Activated T-helper 1 cell treated with Interleukin-2 at 50 U/mL for 16 hours (primary cell): ENCODE measurements around the gene TMEM72.
"Not testable (repeated sequence)": the region's sequence is repeated elsewhere in the genome, so short reads cannot be mapped to it uniquely, and the experiment has no call there.

Source experiments
- DNase-seq: peaks from one replicate; pipeline ENCODE4 v3.0.0-alpha.2; 2020; ENCODE audit warnings: low read depth

TMEM72 gene

GRCh38 chr10:44911081-44911540 lies at the start of gene TMEM72:
TMEM72 (plus strand) TSS chr10:44911337; CDS start chr10:44911513, 176 bp downstream.
- DNase-seq = no peak

DNA sequence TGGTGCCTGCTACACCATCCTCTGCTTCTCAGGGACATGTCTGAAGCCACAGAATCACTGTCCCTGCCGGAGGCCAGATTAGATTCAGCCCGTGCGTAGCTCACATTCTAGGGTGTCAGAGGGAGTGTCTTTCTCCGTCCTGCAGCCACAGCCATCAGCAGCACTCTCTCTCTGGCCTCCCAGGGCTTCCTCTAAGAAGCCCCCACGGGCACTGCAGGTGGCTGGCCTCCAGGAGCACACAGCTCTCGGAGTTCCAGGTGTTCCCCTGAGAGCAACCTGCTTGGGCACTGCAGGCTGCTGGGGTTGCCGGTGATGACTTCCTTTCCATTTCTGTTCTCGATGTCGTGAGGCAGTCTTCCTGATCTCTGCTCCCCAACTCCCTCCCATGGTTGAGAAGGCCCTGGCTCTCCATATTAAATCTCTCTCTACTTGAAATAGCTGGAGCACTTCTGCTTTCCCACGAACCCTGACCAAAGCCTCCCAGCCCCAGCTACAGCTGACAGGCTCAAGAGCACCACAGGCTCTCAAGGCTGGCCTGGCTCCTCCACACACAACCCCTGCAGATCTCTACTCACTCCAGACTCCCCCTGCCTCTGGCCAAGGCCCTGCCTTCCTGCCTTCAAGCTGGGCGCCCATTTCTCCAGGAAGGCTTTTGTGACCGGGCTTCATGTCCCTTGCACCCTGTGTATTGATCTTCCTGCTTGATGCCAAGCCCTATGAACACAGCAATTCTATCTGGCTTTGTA lies 49.0 kb upstream of the TMEM72 start:
- DNase-seq = no peak

DNA sequence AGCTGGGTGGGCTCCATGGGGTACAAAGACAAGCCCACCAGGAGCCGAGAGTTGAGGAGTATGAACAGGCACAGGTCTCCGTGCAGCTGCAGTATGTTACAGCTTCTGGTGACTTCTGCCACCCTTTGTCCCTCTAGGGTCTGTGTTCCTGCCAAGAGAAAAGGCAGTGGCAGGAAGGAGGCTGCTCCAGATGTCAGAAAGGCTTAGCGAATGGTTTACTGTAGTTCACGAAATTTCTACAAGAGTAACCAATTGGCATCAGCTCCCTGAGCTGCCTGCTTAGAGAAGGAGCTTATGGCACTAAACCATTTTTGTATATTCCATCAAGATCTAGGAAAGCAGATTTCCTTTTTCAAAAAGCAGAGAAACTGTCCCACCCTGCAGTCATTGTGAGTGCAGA lies 48.2 kb upstream of the TMEM72 start:
- no peak for DNase-seq

DNA sequence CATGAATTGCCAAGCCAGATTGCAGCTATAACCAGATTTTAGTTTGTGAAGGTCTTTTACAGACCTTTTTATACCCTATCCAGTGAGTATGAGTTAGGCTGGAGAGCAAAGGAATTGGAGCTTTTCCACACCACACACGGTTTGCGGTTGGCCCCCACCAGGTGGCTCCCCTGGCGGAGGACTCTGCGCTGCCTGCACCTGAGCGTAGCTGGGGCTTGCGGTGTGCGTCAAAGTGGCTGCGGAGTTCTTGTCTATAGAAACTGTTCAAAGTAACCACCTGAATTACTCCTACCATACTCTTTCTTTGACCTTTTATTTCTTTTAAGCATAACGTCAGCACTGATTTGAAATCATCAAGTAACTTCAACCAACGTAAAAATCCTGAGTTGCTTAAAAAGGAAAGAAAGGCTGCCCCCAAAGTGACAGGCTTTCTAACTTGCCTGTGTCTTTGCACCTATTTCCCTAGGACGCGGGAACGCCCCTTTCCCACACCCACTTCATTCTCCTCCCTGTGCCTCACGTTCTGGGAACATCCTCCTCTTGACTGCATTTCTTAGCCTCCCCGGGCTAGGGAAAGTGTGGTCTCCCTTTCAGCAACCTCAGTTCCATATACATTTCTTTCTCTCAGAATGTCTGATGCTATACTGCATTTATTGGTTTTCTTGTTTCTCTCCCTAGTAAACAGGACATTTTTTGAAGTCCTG lies 47.6 kb upstream of the TMEM72 start:
- DNase-seq = no peak

DNA sequence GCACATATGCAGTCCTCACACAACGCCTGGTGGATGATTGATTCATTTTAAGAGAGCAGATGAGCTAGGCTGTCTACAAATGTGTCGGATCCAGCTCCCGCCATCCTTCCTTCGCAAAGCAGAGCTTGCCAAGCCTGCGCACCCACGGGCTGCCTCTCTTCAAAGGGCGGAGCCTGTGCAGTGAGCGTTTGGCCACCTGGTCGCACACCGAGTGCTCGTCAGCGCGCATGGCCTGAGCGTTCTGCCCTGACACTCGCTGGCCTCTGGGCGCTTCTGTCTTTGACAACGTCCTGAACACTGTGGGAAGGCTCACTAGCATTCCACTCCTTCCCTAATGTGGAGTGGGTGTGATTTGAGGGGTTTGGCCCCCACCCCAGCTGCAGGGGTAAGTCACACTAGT lies 47.1 kb upstream of the TMEM72 start:
- no peak for DNase-seq

GRCh38 chr10:44864637-44865288 lies 46.4 kb upstream of the TMEM72 start:
- DNase-seq = peak; percentile 68

GRCh38 chr10:44865289-44865671 lies 45.9 kb upstream of the TMEM72 start:
- no peak for DNase-seq

DNA sequence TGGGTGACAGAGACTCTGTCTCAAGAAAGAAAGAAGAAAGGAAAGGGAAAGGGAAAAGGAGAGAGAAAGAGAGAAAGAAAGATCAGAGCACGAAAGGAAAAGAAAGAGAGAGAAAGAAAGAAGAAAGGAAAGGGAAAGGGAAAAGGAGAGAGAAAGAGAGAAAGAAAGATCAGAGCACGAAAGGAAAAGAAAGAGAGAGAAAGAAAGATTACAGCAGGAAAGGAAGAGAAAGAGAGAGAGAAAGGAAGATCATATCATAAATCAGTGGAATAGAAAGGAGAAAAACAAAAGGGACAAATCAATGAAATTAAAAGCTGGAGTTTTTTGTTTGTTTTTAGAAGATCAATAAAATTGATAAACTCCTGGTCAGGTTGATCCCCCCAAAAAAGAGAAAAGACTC lies 44.8 kb upstream of the TMEM72 start:
- DNase-seq = not testable (repeated sequence)

DNA sequence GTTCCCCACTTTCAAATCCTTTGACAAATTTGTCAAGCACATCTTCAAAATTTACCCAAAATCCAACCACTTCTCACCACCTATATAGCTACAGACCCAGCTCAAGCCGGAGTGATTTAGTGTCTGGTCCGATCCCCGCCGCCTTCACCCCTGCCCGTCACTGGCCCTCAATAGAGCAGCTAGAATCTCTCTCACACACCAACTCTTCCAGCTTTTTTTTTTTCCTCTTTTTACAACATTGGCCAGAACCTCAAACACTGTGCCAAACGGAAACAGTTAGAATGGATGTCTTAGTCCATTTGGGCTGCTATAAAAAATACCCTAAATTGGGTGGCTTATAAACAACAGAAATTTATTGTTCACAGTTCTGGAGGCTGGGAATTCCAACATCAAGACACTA lies 41.1 kb upstream of the TMEM72 start:
- no peak for DNase-seq

- DNase-seq = no peak
These were observed 38.0 kb upstream of the TMEM72 start for GRCh38 chr10:44873160-44873559.

GRCh38 chr10:44874166-44874565 lies 37.0 kb upstream of the TMEM72 start:
- DNase-seq = no peak

DNA sequence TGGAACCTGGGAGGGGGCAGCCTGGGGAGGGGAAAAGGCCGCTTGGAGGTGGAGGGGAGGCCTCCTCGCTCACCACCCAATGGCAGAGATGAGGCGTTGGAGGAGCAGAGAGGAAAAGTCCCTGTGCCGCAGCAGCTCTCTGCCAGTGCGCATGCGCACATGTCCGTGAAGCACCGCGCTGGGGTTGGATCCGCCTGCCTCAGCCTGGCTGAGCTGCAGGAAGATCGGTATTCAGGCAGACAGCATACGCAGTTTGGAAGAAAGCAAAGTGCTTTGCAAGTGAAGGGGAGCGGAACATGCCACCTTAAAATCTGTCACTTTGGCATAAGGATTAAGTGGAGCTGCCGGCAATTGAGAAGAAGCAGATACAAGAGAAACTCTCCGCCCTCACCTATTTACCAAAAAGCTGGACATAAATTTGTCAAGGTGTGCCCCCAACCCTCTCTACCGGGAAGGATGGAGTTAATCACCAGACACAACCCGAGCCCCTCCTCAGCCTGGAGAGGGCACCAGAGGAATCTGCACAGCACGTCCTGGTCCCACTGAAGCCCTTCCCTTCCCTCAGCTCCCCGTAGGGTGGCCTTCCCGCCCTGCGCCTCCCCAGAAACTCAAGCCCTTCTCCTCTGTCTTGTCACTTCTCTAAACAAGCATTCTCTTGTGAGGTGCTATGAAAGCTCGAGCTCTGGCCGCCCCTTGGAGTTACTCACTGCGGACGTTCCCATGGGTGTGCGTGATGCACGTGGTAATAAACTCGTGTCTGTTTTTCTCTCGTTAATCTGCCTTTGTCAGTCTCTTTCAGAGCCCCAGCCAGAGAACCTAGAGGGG lies 32.2 kb upstream of the TMEM72 start:
- peak; percentile 67 for DNase-seq

- no peak for DNase-seq
These were observed 31.6 kb upstream of the TMEM72 start for GRCh38 chr10:44879531-44879899.

DNA sequence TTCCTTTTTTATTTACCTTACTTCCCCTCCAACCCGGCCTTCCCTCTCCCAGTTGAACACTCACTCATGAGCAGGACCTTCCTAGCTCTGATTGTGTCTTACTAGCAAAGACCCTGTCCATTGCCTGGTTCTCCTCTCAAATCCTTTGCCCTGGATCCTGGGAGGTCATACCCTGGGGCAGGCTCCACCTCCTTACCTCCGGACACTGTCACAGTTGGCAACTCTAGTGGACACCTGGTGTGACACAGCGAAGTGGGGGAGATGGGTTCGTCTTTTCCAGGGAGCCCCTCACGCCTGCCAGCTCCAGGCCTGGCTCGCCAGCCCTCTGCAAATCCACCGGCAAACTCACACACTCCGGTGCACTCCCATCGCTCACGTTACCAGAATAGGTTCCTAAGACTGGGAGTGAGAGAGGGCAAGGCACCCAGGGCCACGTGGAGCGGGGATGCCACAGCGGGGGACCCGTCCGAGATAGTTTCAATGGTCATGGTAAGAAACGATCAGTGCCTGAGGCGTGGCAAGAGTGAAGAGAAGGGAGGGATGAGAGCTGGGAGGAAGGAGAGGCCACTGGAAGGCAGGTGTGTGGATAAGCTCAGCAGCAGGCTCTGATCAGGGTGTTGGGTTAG lies 30.9 kb upstream of the TMEM72 start:
- DNase-seq = no peak

GRCh38 chr10:44881649-44882048 lies 29.5 kb upstream of the TMEM72 start:
- DNase-seq = no peak

- no peak for DNase-seq
These were observed 28.9 kb upstream of the TMEM72 start for GRCh38 chr10:44882166-44882720.

DNA sequence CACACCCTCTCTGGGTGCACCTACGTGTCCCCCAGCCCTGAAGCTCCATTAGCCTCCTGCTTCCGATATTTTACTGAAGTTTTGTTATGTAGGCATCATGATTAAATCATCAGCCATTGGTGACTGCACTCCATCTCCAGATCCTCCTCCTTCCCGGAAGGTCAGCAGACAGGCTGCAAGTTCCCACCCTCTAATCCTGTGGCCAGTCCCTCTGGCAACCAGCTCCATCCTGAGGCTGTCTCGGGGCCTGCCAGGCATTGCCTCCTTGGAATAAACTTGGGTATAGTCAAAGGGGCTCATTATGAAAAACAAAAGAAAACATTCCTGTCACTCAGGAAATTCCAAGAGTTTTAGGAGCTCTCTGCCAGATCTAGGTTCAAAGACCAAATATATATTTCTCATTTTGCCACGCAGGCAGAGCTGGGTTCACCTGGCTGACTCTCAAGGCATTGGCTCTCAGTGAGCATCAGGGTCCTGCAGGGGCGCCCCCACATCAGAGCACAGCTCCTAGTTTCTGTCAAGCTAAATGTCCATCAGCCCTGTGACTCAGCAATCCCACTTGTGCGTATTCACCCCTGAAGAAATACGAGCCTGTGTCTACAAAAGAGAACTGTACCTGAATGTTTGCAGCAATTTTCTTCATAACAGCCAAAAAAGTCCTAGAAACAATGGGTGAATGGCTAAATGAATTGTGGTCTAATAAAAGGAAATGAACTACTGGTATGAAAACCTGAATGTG lies 27.4 kb upstream of the TMEM72 start:
- DNase-seq = no peak

- no peak for DNase-seq
These were observed 25.4 kb upstream of the TMEM72 start for GRCh38 chr10:44885710-44886109.

DNA sequence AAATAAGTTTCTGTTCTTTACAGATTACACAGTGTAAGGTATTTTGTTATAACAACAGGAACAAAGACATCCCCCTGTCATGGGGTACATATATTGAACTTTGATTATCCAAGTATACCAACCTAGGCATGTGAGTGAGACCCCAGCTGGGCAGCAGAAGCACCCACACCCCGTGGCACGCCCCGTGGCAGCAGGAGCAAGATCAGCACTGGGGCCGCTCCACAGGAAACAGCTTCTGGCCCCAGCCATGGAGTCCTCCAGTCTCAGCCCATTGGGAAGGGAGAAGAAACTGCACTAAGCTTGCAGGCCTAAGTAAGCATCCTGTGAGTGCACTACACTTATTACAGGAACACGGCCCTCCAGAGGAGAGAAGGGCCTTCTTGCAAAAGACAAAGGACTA lies 24.2 kb upstream of the TMEM72 start:
- no peak for DNase-seq

GRCh38 chr10:44888886-44889285 lies 22.3 kb upstream of the TMEM72 start:
- DNase-seq = no peak

- DNase-seq = no peak
These were observed 21.3 kb upstream of the TMEM72 start for GRCh38 chr10:44889834-44890233.
